ENCODE results near the gene ADAMTS10.
"Not testable (repeated sequence)": the region's sequence is repeated elsewhere in the genome, so short reads cannot be mapped to it uniquely, and the experiment has no call there.

Gene ADAMTS10
- 1.4 to 39.0 (median 20.8) reads per million in 3 experiments for total RNA-seq

DNA sequence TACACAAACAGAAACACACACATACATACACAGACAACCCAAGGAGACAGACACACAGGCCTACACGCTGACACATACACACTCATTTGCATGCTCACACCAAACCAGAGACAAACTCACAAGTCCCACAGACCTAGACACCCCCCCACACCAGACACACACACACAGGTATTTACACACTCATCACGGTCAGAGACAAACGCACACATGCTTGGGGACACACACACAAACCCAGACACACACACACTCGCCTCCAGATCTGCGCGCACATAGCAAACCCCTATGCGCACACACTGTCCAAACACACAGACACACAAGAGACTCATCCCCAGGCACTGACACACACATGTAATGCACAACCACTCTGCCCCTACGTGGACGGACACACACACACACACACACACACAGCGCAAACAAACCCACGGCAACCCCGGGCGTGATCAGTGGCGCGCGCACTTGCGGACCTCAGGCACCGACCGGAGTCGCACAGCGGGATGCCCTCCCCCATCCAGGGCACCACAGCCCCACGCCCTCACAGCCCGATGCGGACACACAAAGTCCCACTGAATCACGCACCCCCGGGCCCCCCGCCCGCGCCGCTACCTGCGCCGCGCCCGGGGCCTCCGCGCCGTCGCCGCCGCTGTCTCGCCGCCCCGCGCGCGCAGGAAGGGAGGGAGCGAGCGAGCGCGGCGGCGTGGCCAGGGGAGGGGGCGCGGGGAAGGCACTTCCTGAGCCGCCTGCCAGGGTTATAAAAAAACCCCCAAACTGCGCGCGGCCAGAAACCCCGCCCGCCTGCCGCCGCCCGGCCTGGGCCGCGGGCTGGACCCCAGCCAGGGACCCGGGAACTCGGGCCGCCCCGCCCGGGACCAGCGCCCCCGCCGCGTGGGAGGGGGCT lies at the start of gene ADAMTS10:
Gene ADAMTS10, minus strand, starts transcription at position 675 of the 895 bp plus-strand sequence. CDS start 5,005 bp downstream, outside the sequence.
- DNase-seq = peak; percentile 48

DNA sequence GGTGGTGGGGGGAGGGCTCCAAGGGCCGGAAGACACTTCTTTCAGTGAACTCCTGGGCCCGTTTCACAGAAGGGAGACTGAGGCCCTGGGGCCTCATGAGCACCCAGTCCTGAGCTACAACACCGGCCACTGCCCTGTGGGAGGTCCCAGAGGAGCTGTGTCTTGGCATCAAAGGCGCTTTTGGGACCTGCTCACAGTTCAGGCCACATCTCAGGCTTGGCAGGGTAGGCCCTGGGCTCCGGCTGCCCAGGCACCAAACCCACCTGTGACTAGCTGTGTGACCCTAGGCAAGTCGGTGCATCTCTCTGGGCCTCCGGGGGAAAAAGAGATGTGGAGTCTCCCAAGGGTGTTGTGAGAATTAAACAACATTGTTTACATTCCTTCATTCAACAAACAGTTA lies 49.4 kb upstream of the ADAMTS10 start:
- no peak for DNase-seq

DNA sequence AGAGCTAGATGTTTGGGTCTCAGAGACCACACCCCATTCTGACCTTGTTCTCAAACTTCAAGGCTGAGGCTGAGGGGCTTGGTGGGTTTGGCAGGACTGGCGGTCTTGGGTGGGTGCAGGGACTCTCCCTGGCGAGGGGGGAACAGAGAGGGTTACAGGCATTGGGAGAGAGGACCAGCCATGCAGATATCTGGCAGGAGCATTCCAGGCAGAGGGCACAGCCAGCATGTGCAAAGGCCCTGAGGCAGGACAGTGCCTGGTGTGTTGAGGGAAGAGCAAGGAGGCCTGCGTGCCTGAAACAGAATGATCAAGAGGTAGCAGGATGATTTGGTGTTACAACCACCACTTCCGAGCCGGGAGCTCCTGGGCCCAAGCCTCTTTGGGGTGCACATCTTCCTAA lies 47.4 kb upstream of the ADAMTS10 start:
- DNase-seq = no peak

DNA sequence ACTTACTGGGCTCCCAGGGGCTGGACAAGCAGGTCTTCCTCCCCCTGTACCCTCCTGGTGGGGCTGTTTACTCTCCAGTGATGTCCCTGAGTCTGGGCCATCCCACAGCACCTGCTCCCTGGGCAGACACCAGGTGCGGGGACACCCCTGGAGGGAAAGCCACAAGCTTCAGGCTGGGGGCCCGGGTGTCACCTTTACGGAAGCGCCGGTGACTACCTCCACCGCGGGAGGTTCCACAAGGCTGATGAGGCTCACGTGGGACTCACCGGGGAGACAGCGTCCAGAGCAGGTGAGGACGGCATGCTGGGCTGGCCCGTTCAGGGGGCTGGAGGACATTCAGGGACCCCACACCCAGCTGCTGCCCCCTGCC lies 44.8 kb upstream of the ADAMTS10 start:
- peak; percentile 33 for DNase-seq

DNA sequence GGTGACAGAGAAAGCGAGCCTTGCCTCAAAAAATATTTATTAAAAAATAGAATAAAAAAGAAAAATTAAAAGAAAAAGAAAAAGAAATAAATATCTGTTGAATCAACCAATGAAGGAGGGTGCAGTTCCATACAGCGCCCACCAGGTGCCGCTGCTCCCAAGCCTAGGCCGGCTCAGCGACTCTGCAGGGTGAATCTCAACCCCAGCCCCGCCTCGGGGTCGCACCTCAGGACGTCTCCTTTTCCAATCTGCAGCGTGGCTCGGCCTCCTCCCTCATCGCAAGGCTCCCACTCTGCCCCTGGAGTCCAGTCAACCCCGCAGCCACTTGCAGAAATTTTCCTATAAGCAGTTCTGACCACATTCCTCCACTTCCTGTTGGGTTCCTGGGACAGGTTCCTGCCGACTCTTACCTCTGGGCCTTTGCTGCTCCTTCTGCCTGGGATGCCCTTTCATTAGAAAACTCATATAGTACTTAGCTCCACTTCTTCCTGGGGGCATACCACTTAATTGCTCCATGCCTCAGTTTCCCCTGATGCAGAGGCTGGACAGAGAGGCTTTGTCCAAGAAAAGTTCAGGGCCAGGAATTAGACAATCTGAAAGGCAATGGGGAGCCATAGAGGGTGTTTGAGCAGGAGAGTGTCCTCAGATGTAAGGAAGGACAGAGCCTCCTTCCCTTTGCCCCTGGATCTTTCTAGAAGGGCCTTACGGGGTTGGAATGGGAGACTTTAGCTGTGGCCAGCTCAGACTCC lies 44.2 kb upstream of the ADAMTS10 start:
- peak; percentile 58 for DNase-seq

DNA sequence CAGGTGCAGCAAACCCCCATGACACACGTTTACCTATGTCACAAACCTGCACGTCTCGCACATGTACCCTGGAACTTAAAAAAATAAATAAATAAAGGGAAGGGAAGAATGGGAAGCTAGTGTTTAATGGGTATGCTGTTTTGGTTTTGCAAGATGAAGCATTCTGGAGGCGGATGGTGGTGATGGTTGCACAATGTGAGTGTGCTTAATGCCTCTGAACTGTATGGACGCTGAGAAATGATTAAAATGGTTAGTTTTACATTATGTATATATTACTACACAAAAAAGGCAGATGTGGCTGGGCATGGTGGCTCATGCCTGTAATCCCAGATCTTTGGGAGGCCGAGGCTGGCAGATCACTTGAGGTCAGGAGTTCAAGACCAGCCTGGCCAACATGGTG lies 37.7 kb upstream of the ADAMTS10 start:
- no peak for DNase-seq

DNA sequence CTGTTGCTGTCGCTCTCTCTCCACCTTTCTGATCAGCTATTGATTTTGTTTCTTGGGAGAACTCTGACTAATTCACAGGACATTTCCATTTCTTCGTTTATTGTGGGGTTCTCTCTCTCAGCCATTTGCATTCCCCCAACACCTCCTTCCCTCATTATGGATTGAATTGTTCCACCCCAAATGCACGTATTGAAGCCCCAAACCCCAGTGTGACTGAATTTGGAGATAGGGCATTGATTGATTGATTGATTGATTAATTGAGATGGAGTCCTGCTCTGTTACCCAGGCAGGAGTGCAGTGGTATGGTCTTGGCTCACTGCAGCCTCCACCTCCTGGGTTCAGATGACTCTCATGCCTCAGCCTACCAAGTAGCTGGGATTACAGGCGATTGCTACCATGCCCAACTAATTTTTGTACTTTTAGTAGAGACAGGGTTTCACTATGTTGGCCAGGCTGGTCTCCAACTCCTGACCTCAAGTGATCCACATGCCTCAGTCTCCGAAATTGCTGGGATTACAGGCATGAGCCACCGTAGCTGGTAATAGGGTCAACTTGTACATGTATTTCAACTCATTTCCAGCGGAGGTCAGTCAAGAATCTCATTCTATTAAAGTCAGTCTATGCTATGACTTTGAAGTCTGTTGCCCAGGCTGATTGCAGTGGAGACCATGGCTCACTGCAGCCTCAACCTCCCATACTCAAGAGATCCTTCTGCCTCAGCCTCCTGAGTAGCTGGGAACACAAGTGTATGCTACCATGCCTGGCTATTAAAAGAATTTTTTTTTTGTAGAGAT lies 33.5 kb upstream of the ADAMTS10 start:
- no peak for DNase-seq

DNA sequence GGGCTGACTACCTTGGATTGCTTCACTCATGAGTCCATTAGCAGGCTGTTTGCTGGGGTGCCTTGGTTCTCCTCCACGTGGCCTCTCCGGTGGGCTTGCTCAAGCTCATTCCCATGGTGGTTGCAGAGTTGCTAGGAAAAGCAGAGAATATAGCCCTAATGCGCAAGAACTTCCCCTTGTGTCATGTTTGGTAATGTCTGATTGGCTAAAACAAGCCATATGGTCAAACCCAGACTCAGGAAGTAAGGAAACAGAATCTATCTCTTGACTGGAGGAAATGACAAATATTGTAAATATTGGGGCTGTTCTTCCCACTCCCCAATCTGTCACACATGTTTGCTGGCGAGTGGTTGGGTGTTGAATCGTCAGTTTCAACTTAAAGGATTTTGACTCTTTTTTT lies 32.0 kb upstream of the ADAMTS10 start:
- no peak for DNase-seq

GRCh38 chr19:8641908-8642547 lies 31.5 kb upstream of the ADAMTS10 start:
- peak; percentile 38 for DNase-seq

GRCh38 chr19:8641221-8641907 lies 30.8 kb upstream of the ADAMTS10 start:
- DNase-seq = no peak

GRCh38 chr19:8640402-8641004 lies 30.0 kb upstream of the ADAMTS10 start:
- DNase-seq = no peak

DNA sequence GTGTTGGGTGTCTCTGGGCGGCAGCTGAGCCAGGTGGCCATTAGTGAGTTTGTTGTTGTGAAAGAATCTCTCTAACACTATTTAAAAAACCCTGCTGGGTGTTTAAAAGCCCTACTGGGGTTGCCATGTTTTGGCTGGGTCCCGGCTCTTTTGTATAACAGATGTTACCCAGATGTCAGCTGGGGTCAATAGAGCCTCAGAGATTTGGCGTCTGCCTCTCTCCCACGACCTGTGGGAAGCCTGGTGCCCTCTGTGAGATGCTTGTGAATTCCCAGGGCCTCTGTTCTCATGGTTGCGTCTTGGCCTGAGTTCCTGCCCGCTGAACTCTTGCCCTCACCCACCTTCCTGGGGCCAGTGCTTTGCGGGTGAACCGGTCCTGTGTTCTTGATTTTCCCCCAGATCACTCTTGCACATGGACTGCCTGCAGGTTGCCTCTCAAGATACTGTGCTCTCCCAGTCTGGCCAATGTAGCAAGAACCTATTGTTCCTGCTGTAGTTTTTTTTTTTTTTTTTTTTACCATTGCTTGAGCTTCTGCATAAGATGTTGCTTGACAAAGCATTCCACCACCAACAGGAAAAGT lies 29.4 kb upstream of the ADAMTS10 start:
- no peak for DNase-seq

DNA sequence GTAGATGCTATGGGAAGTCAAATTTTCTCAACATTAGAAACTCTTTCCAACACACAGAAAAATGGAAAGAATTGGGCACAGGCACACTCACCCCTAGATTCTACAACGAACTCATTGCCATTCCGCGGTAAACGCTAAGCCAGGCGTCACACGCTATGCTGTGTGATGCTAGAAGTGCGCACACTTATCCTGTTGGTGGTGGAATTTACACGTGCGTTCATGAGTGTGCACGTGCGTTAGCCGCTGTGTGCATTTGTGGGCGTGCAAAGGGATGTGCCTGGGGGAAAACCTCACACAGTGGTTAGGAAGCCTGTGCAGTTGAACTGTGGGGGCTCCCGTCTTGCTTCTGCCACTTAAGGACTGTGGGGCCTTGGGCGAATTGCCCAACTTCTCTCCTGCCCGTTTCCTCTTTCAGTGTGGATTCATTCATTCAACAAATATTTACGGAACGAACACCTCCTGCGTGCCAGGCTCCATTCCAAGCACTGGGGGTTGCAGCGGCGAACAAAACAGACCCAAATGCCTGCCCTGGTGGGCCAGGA lies 27.6 kb upstream of the ADAMTS10 start:
- no peak for DNase-seq

- DNase-seq = not testable (repeated sequence)
Observed at GRCh38 chr19:8637070-8637469, 26.6 kb upstream of the ADAMTS10 start.

DNA sequence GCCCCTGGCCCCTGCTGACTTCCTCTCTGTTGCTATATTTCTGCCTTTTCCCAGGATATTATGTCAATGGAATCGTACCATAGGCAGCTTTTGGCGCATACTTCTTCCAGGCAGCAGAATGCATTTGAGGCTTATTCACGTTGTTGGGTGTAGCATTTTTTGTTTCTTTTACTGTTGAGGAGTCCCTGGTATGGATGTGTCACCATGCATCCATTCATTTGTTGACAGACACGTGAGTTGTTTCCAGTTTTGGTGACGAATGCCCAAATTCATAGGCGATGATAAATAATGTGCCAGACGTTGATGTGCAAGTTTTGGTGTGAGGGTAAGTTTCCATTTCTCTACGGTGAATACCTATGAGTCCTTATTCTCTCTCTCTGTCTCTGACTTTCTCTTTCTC lies 24.9 kb upstream of the ADAMTS10 start:
- DNase-seq = no peak

DNA sequence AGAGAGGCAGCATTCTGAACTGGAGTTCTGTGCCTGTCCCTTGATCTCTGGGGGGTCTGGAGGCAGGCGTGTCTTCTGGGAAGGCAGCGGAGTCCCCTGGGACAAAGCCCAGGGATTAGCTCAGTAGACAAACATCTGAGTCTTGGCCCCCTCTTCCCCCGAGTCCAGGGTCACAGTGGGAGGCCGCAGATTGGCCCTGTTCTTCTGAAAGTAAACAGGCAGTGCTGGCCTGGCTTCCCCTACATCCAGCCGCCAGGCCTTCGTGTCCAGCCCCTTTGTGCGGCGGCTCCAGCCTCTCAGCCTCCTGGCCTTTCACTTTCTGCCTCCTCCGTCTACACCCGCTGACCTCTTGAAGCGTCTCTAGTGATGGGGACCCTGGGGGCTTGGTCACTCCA lies 20.9 kb upstream of the ADAMTS10 start:
- DNase-seq = no peak

GRCh38 chr19:8630796-8631424 lies 20.4 kb upstream of the ADAMTS10 start:
- no peak for DNase-seq

GRCh38 chr19:8629996-8630683 lies 19.6 kb upstream of the ADAMTS10 start, which contains the start of gene NFILZ:
NFILZ (plus strand) TSS chr19:8630633; CDS start chr19:8676766, 46,133 bp downstream.
- no peak for DNase-seq

DNA sequence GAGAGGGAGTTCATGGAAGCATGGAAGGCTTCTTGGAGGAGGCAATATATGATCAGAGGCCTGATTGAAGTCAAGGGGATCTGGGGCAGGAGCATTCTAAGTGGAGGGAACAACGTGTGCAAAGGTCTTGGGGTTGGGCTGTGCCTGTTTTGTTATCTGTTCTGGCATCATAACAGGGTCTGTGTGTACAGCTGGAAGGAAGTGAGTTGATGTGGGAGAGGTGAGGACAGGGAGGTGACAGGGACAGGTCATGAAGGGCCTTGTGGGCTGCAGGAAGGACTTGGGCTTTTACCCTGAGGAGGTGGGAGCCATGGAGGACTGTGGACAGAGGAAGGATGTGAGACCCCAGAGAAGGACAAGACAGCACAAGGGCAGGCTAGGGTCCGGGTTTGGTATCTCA lies 18.7 kb upstream of the ADAMTS10 start:
- DNase-seq = no peak

DNA sequence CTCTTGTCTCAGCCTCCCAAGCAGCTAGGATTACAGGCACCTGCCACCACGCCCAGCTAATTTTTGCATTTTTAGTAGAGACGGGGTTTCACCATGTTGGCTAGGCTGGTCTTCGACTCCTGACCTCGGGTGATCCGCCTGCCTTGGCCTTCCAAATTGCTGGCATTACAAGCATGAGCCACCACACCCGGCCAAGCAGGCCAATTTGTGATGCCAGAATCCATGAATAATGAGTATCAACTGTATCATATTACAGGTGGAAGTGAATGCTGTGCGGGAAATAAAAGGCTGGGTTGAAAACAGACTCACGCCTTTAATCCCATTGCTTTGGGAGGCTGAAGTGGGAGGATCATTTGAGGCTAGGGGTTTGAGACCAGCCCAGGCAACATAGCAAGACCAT lies 16.3 kb upstream of the ADAMTS10 start:
- DNase-seq = no peak
